Measurements from ENCODE around the gene PIEZO2.

- no peak for TF ChIP-seq POLR2A (IDR thresholded peaks at IDR 0.05)
- TF ChIP-seq CTCF (IDR thresholded peaks at IDR 0.05) = no peak
Measured at GRCh38 chr18:10798727-10799550, 350.4 kb downstream of the PIEZO2 start.

All from ovary (tissue), 3 donors.